ENCODE measurements around the gene CNKSR2.
"Not testable (repeated sequence)": the region's sequence is repeated elsewhere in the genome, so short reads cannot be mapped to it uniquely, and the experiment has no call there.

Gene CNKSR2

GRCh38 chrX:21457718-21458117 lies 83.5 kb downstream of the CNKSR2 start:
- FAIRE-seq, result no peak

- FAIRE-seq, result no peak
These were observed 94.9 kb downstream of the CNKSR2 start for GRCh38 chrX:21469071-21469470.

- FAIRE-seq, result no peak
These were observed 102.7 kb downstream of the CNKSR2 start for GRCh38 chrX:21476909-21477308.

GRCh38 chrX:21479695-21480270 lies 105.6 kb downstream of the CNKSR2 start:
- FAIRE-seq, result no peak

- no peak for FAIRE-seq
These were observed 107.5 kb downstream of the CNKSR2 start for GRCh38 chrX:21481761-21482160.

- not testable (repeated sequence) for FAIRE-seq
These were observed 109.8 kb downstream of the CNKSR2 start for GRCh38 chrX:21484051-21484450.

- no peak for FAIRE-seq
These were observed 113.6 kb downstream of the CNKSR2 start for GRCh38 chrX:21487832-21488231.

GRCh38 chrX:21490341-21490740 lies 116.1 kb downstream of the CNKSR2 start:
- no peak for FAIRE-seq

GRCh38 chrX:21493226-21493830 lies 119.1 kb downstream of the CNKSR2 start:
- FAIRE-seq, result no peak

GRCh38 chrX:21503593-21503992 lies 129.4 kb downstream of the CNKSR2 start:
- no peak for FAIRE-seq

GRCh38 chrX:21509912-21510311 lies 135.7 kb downstream of the CNKSR2 start:
- no peak for FAIRE-seq

- no peak for FAIRE-seq
These were observed 149.8 kb downstream of the CNKSR2 start for GRCh38 chrX:21524008-21524407.

GRCh38 chrX:21528076-21528475 lies 153.9 kb downstream of the CNKSR2 start:
- FAIRE-seq, result no peak

GRCh38 chrX:21529771-21530170 lies 155.6 kb downstream of the CNKSR2 start:
- no peak for FAIRE-seq

GRCh38 chrX:21544642-21545041 lies 170.4 kb downstream of the CNKSR2 start:
- FAIRE-seq, result not testable (repeated sequence)

GRCh38 chrX:21559417-21559816 lies 185.2 kb downstream of the CNKSR2 start:
- no peak for FAIRE-seq

- no peak for FAIRE-seq
These were observed 190.8 kb downstream of the CNKSR2 start for GRCh38 chrX:21565025-21565424.

GRCh38 chrX:21574793-21575192 lies 200.6 kb downstream of the CNKSR2 start:
- no peak for FAIRE-seq

- no peak for FAIRE-seq
These were observed 207.3 kb downstream of the CNKSR2 start for GRCh38 chrX:21581479-21581878.

- FAIRE-seq, result no peak
These were observed 211.8 kb downstream of the CNKSR2 start for GRCh38 chrX:21586001-21586400.

- no peak for FAIRE-seq
These were observed 216.0 kb downstream of the CNKSR2 start for GRCh38 chrX:21590012-21590776.

- FAIRE-seq, result no peak
These were observed 231.8 kb downstream of the CNKSR2 start for GRCh38 chrX:21606002-21606401.

GRCh38 chrX:21610168-21610567 lies 235.9 kb downstream of the CNKSR2 start:
- no peak for FAIRE-seq

GRCh38 chrX:21612154-21612553 lies 237.9 kb downstream of the CNKSR2 start:
- FAIRE-seq, result no peak

All from A204.1 (cell line).